Fibroblast of the conjunctiva (primary cell): Measurements from ENCODE around the gene SEMA4F.
A peak's percentile ranks its signal among the peaks of the same experiment; 100 is the strongest.

Experiments
- DNase-seq: peaks from one replicate; pipeline ENCODE4 v3.0.0-alpha.2; 2010; ENCODE audit warnings: low read depth

SEMA4F gene

GRCh38 chr2:74659462-74659861 lies 5.4 kb downstream of the SEMA4F start:
- no peak for DNase-seq

GRCh38 chr2:74668087-74668486 lies 14.0 kb downstream of the SEMA4F start:
- no peak for DNase-seq

- DNase-seq, result no peak
Measured at GRCh38 chr2:74670263-74670662, 16.2 kb downstream of the SEMA4F start.

- no peak for DNase-seq
Measured at GRCh38 chr2:74671479-74671878, 17.4 kb downstream of the SEMA4F start.

- no peak for DNase-seq
Measured at GRCh38 chr2:74673826-74674528, 19.9 kb downstream of the SEMA4F start.

- no peak for DNase-seq
Measured at GRCh38 chr2:74675090-74675489, 21.0 kb downstream of the SEMA4F start.

- no peak for DNase-seq
Measured at GRCh38 chr2:74676331-74676730, 22.3 kb downstream of the SEMA4F start.

GRCh38 chr2:74679615-74680014 lies 25.6 kb downstream of the SEMA4F start:
- DNase-seq, result no peak

- no peak for DNase-seq
Measured at GRCh38 chr2:74682501-74682900, 28.5 kb downstream of the SEMA4F start.

GRCh38 chr2:74685408-74685807 lies 31.4 kb downstream of the SEMA4F start:
- no peak for DNase-seq

- DNase-seq, result no peak
Measured at GRCh38 chr2:74688881-74689280, 34.8 kb downstream of the SEMA4F start.

- no peak for DNase-seq
Measured at GRCh38 chr2:74689671-74690070, 35.6 kb downstream of the SEMA4F start.

- DNase-seq, result peak; percentile 62
Measured at GRCh38 chr2:74690571-74690970, 36.5 kb downstream of the SEMA4F start.

- no peak for DNase-seq
Measured at GRCh38 chr2:74691929-74692328, 37.9 kb downstream of the SEMA4F start.

GRCh38 chr2:74693213-74693612 lies 39.2 kb downstream of the SEMA4F start:
- no peak for DNase-seq

- DNase-seq, result no peak
Measured at GRCh38 chr2:74693668-74694067, 39.6 kb downstream of the SEMA4F start.

- no peak for DNase-seq
Measured at GRCh38 chr2:74694281-74694680, 40.2 kb downstream of the SEMA4F start.

GRCh38 chr2:74695663-74696062 lies 41.6 kb downstream of the SEMA4F start:
- no peak for DNase-seq

- DNase-seq, result peak; percentile 82
Measured at GRCh38 chr2:74696829-74697228, 42.8 kb downstream of the SEMA4F start.

- no peak for DNase-seq
Measured at GRCh38 chr2:74700643-74701372, 46.8 kb downstream of the SEMA4F start.

- no peak for DNase-seq
Measured at GRCh38 chr2:74702001-74702715, 48.1 kb downstream of the SEMA4F start.

- DNase-seq, result peak; percentile 16
Measured at GRCh38 chr2:74703373-74703772, 49.3 kb downstream of the SEMA4F start.

GRCh38 chr2:74704216-74704615 lies 50.2 kb downstream of the SEMA4F start:
- no peak for DNase-seq
